Activated CD4-positive, alpha-beta T cell treated with anti-CD3 and anti-CD28 coated beads, Interleukin-2, amount 10 ng/mL, durations not matched to agents 7 days and 5 days (primary cell): ENCODE data around the gene ZNF628. TPM values are rescaled to one million over a fixed set of nuclear protein-coding genes. Genes with fewer than 3 reads are reported as not detected.
A peak's percentile ranks its signal among the peaks of the same experiment; 100 is the strongest.

Experiments used
- CTCF ChIA-PET: fragments of 350-600 bp; sonication (Branson Sonifier 250); formaldehyde crosslinking; loops from one replicate; lab custom pipeline; 2021; ENCODE audit warnings: antibody characterized with exemption; lab: Charles Lee
- POLR2A ChIA-PET: fragments of 350-600 bp; sonication (Branson Sonifier 250); formaldehyde crosslinking; loops from one replicate; lab custom pipeline; 2021; ENCODE audit warnings: antibody characterized with exemption; lab: Charles Lee
- DNase-seq: peaks from one replicate; pipeline ENCODE4 v3.0.0-alpha.2; 2020
- H3K27ac Mint-ChIP-seq: one replicate; pipeline ENCODE4 v1.8.0; 2021; ENCODE audit warnings: mild to moderate bottlenecking, moderate library complexity, mixed read lengths
- H3K27me3 Mint-ChIP-seq: one replicate; pipeline ENCODE4 v1.8.0; 2021; ENCODE audit warnings: mixed read lengths
- H3K36me3 Mint-ChIP-seq: one replicate; pipeline ENCODE4 v1.8.0; 2021; ENCODE audit warnings: low read depth, mixed read lengths
- H3K4me1 Mint-ChIP-seq: one replicate; pipeline ENCODE4 v1.8.0; 2021; ENCODE audit warnings: mixed read lengths
- H3K4me3 Mint-ChIP-seq: one replicate; pipeline ENCODE4 v1.8.0; 2021; ENCODE audit warnings: mild to moderate bottlenecking, moderate library complexity, mixed read lengths
- H3K9me3 Mint-ChIP-seq: one replicate; pipeline ENCODE4 v1.8.0; 2021; ENCODE audit warnings: mixed read lengths
- total RNA-seq, 2 experiments: library from RNA; stranded (reverse); gene quantifications; one replicate each; pipeline ENCODE4 v1.2.3, GENCODE V29; 2021

Gene ZNF628
- total RNA-seq, 2 experiments from 2014 or later, result 7.3 to 9.7 TPM

DNA sequence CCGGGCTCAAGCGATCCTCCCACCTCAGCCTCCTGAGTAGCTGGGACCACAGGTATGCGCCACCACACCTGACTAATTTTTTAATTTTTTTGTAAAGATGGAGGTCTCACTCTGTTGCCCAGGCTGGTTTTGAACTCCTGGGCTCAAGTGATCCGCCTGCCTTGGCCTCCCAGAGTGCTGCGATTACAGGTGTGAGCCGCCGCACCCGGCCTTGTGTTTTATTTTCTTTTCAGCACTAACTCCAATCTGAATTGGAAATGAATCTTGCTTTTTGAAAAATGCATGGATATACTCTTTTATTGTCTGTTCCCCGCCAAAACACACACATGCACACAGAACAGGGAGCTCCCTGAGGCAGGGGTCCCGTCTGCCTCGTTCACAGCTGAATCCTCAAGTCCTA is 13.7 kb upstream of the ZNF628 start:
- H3K9me3 Mint-ChIP-seq, result no peaks in the 10 kb centered on the region
- CTCF ChIA-PET, result interaction anchor here (1.2 to 1.7 kb wide), 2 partner anchors 9 to 41 kb away, joined by 3 to 5 read pairs; no protein-coding TSS in a partner anchor
- H3K27ac Mint-ChIP-seq, result no peak overlapping the region

DNA sequence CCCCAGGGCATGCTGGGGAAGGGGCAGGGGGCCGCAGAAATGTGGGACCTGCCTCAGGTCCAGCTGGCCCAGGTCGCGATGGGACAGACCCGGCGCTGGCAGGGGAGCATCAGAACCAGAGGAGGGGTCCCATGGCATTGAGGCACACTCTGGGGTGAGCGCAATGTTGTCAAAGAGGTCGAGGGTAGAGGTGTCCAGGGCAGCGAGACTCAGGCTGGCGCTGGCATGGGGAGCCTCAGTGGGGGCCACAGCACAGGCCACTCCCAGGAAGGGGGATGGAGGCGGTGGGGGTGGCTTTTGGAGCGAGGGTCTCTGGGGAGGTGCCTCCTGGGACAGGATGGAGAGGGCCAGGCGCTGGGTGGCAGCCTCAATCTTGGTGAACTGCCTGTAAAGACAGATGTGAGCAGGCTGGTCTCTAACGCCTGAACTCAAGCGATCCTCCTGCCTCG is 12.8 kb upstream of the ZNF628 start:
- H3K27me3 Mint-ChIP-seq, result peaks cover 2% of the 10 kb centered on the region
- no peaks in the 10 kb centered on the region for H3K36me3 Mint-ChIP-seq
- no peak for DNase-seq
- peaks cover 27% of the 10 kb centered on the region for H3K4me1 Mint-ChIP-seq
- H3K4me3 Mint-ChIP-seq, result no peak overlapping the region
- POLR2A ChIA-PET, result no interaction called here
- no peaks in the 10 kb centered on the region for H3K9me3 Mint-ChIP-seq
- H3K27ac Mint-ChIP-seq, result no peak overlapping the region
- CTCF ChIA-PET, result interaction anchor here (1.2 kb wide), 1 partner anchor 40 kb away, joined by 3 read pairs; no protein-coding TSS in a partner anchor

More for the DNA sequence above, 13.7 kb upstream of the ZNF628 start:
- peak overlapping the region; percentile 75 for H3K4me3 Mint-ChIP-seq
- H3K27me3 Mint-ChIP-seq, result peaks cover 2% of the 10 kb centered on the region
- H3K36me3 Mint-ChIP-seq, result no peaks in the 10 kb centered on the region
- DNase-seq, result no peak
- POLR2A ChIA-PET, result no interaction called here
- H3K4me1 Mint-ChIP-seq, result peaks cover 25% of the 10 kb centered on the region

GRCh38 chr19:55464039-55464661 is 12.3 kb upstream of the ZNF628 start:
- Mint-ChIP-seq H3K9me3 (no peaks in the 10 kb centered on the region), H3K27me3 (peaks cover 2% of the 10 kb centered on the region), H3K4me1 (peaks cover 27% of the 10 kb centered on the region), H3K4me3 (no peak overlapping the region), H3K27ac (no peak overlapping the region), H3K36me3 (no peaks in the 10 kb centered on the region)
- ChIA-PET CTCF (interaction anchor here (1.2 kb wide), 1 partner anchor 40 kb away, joined by 3 read pairs; no protein-coding TSS in a partner anchor), POLR2A (no interaction called here)
- DNase-seq, result no peak

DNA sequence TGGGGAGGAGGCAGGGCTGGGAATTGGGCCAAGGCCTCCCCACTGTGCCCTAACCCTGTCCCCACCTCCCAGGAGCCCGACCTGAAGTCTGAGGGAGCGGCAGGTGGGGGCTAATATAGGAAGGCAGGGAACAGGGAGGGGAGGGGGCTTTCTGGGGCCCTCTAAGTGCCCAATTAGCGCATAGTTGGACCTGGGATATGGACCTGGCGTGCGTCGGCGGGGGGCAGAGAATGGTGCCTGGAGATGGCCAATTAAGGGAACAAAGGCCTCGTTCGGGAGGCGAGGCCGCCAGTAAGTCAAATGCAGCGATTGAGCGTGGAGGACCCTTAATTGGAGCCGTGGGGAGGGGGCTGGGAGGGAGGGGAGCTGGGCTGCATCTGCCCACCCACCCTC is 11.8 kb upstream of the ZNF628 start, which contains the start of gene C19orf85:
C19orf85 (minus strand) TSS at position 90 of the 393 bp plus-strand sequence. CDS start 197 bp downstream, outside the sequence.
- Mint-ChIP-seq H3K36me3 (no peaks in the 10 kb centered on the region), H3K27me3 (peaks cover 2% of the 10 kb centered on the region), H3K9me3 (no peaks in the 10 kb centered on the region), H3K4me3 (no peak within 1 kb of the TSS), H3K27ac (no peak within 1 kb of the TSS), H3K4me1 (peaks cover 27% of the 10 kb centered on the region)
- ChIA-PET POLR2A (no interaction called here), CTCF (no interaction called here)
- DNase-seq, result no peak

DNA sequence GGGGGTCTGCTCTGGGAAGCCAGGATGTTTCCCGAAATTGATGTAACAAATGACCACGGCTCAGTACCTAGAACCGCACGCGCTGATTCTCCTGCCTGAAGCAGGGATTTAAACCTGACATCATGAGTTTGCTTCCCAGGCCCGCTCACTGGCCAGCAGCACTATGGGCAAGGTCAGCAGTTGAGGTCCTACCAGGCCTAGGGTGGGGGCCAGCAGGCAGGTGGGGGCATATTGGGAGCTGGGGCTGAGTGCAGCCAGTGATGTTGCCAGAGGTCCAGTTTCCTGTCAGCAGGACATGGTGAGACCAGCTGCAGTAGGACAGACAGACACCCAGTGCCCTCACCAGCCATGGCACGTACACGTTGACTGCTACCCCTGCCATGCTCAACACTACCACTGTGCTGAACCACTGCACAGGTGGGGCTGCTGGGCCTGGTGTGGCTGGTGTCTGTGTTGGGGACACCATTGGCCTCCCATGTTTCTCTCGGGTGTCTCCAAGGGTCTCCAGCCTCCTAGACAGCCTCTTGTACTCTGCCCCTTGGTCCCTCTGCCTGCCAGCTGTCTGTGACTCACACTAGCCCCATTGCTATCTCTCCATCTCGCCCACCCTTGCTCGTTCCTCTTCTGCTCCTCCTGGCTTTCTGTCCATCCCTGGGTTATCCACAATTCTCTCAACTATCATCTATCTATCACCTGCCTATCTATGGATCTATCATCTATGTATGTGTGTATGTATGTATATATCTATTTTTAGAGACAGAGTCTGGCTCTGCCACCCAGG is 10.8 kb upstream of the ZNF628 start:
- no peaks in the 10 kb centered on the region for H3K36me3 Mint-ChIP-seq
- H3K4me1 Mint-ChIP-seq, result peaks cover 20% of the 10 kb centered on the region
- H3K27me3 Mint-ChIP-seq, result peaks cover 2% of the 10 kb centered on the region
- ChIA-PET POLR2A (no interaction called here), CTCF (interaction anchor here (1.1 to 3.0 kb wide), 3 partner anchors 8 to 167 kb away, joined by 3 to 22 read pairs (median 4); no protein-coding TSS in a partner anchor)
- H3K9me3 Mint-ChIP-seq, result no peaks in the 10 kb centered on the region
- no peak overlapping the region for H3K27ac Mint-ChIP-seq
- DNase-seq, result no peak
- no peak overlapping the region for H3K4me3 Mint-ChIP-seq

DNA sequence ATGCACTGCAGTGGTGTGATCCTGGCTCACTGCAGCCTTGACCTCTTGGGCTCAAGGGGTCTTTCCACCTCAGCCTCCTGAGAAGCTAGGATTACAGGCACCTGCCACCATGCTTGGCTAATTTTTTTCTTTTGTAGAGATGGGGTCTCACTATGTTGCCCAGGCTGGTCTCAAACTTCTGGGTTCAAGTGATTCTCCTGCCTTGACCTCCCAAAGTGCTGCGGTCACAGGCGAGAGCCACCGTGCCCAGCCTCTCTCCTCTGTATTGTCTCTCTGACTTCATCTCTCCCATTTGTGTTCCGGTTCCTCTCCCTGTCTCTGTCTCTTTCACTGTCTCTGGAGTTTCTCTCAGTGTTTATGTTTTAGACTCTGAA is 10.2 kb upstream of the ZNF628 start:
- no peak for DNase-seq
- POLR2A ChIA-PET, result no interaction called here
- H3K27me3 Mint-ChIP-seq, result peaks cover 2% of the 10 kb centered on the region
- H3K4me3 Mint-ChIP-seq, result no peak overlapping the region
- peaks cover 16% of the 10 kb centered on the region for H3K4me1 Mint-ChIP-seq
- no peak overlapping the region for H3K27ac Mint-ChIP-seq
- no peaks in the 10 kb centered on the region for H3K36me3 Mint-ChIP-seq
- no peaks in the 10 kb centered on the region for H3K9me3 Mint-ChIP-seq
- CTCF ChIA-PET, result interaction anchor here (1.1 to 3.0 kb wide), 3 partner anchors 8 to 166 kb away, joined by 3 to 22 read pairs (median 4); no protein-coding TSS in a partner anchor

DNA sequence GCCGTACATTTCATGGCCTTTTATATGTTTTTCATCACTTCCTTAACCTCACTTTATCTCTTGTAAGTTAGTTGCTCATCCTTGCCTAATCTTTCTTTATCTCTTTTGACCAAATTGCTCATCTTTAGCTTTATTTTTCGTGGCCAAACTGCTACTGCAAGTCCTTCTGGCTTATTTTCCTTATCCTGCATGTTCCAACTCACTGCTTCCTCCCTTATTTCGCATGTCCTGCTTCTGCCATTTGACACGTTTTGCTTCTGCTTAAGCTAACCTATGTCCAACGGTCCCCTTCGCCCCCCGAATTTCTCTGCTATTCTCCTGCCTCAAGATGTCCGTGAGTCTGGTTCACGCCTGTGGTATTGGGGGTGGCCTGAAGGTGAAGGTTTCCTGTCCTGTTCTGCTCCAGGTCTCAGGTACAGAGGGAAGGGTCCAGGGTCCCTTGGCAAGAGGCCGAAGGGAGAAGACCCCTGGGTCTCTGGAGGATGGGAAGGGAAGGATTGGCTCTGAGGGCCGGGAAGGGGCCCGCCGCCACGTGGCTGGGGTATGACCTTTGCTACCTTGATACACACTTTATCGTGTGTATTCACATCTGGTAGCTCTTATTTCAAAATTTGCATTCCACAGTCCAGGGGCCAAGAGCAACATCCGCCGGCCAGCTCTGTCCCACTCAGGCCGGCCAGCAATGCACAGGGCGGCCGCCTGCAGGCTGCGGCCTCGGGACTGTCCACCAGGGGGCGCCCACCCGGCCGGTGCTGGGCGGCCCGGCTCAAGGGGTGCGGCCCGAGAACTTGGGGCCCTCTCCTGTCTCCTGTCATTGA is 9.0 kb upstream of the ZNF628 start:
- H3K4me3 Mint-ChIP-seq, result no peak overlapping the region
- POLR2A ChIA-PET, result interaction anchor here (0.5 kb wide), 1 partner anchor 9 kb away, joined by 3 read pairs; the partner anchor contains the start of gene ZNF628
- H3K4me1 Mint-ChIP-seq, result peaks cover 7% of the 10 kb centered on the region
- H3K9me3 Mint-ChIP-seq, result no peaks in the 10 kb centered on the region
- H3K36me3 Mint-ChIP-seq, result no peaks in the 10 kb centered on the region
- peak overlapping the region; percentile 9 for H3K27ac Mint-ChIP-seq
- CTCF ChIA-PET, result interaction anchor here (0.5 to 3.0 kb wide), 16 partner anchors 9 to 1377 kb away, joined by 3 to 22 read pairs (median 3); partner anchors contain the start of genes U2AF2 and ZNF628
- DNase-seq, result peak; percentile 65
- peaks cover 2% of the 10 kb centered on the region for H3K27me3 Mint-ChIP-seq

GRCh38 chr19:55468054-55468393 is 8.4 kb upstream of the ZNF628 start:
- Mint-ChIP-seq H3K4me1 (peaks cover 3% of the 10 kb centered on the region), H3K36me3 (no peaks in the 10 kb centered on the region), H3K4me3 (no peak overlapping the region), H3K27me3 (peaks cover 2% of the 10 kb centered on the region), H3K9me3 (no peaks in the 10 kb centered on the region), H3K27ac (no peak overlapping the region)
- DNase-seq, result no peak
- POLR2A ChIA-PET, result no interaction called here
- CTCF ChIA-PET, result interaction anchor here (0.5 to 3.0 kb wide), 14 partner anchors 9 to 797 kb away, joined by 3 to 22 read pairs (median 5); partner anchors contain the start of gene ZNF628

- Mint-ChIP-seq H3K27ac (no peak overlapping the region), H3K36me3 (no peaks in the 10 kb centered on the region), H3K27me3 (peaks cover 2% of the 10 kb centered on the region), H3K9me3 (no peaks in the 10 kb centered on the region), H3K4me1 (peaks cover 6% of the 10 kb centered on the region), H3K4me3 (no peak overlapping the region)
- ChIA-PET CTCF (interaction anchor here (1.3 kb wide), 1 partner anchor 33 kb away, joined by 8 read pairs; no protein-coding TSS in a partner anchor), POLR2A (no interaction called here)
- DNase-seq, result no peak
Measured at GRCh38 chr19:55471266-55471665, 5.2 kb upstream of the ZNF628 start.

GRCh38 chr19:55472463-55472862 is 4.0 kb upstream of the ZNF628 start:
- Mint-ChIP-seq H3K9me3 (no peaks in the 10 kb centered on the region), H3K4me3 (no peak overlapping the region), H3K4me1 (peaks cover 10% of the 10 kb centered on the region), H3K27me3 (no peaks in the 10 kb centered on the region), H3K27ac (no peak overlapping the region), H3K36me3 (no peaks in the 10 kb centered on the region)
- CTCF ChIA-PET, result no interaction called here
- DNase-seq, result no peak
- POLR2A ChIA-PET, result no interaction called here

GRCh38 chr19:55473225-55474012 is 3.0 kb upstream of the ZNF628 start:
- CTCF ChIA-PET, result interaction anchor here (1.3 to 2.1 kb wide), 2 partner anchors 12 to 30 kb away, joined by 3 to 8 read pairs; partner anchors contain the start of gene ISOC2
- Mint-ChIP-seq H3K27me3 (no peaks in the 10 kb centered on the region), H3K27ac (peak overlapping the region; percentile 72), H3K36me3 (no peaks in the 10 kb centered on the region), H3K4me3 (no peak overlapping the region), H3K4me1 (peaks cover 16% of the 10 kb centered on the region), H3K9me3 (no peaks in the 10 kb centered on the region)
- POLR2A ChIA-PET, result no interaction called here
- no peak for DNase-seq
